Tibial nerve (tissue), 4 donors: Measurements from ENCODE around the gene ZWILCH.

ENCODE experiments used
- CTCF ChIP-seq, 5 experiments: fragments of 200-600 bp in 3 of 5; fragments of 450-650 bp in 2 of 5; sonication (generic) in 3 of 5; IDR thresholded peaks; one replicate each; pipeline ENCODE4 v1.5.1; 2016 to 2019; ENCODE audit warnings: antibody characterized with exemption in 5 of 5, mild to moderate bottlenecking in 3 of 5, moderate library complexity in 2 of 5
- EP300 ChIP-seq, 2 donors: sonication (generic); formaldehyde crosslinking; IDR thresholded peaks; one replicate each; pipeline ENCODE4 v1.6.1; 2017; ENCODE audit warnings: antibody characterized with exemption in 2 of 2, mild to moderate bottlenecking in 1 of 2
- POLR2A ChIP-seq, 2 donors: fragments of 450-650 bp; IDR thresholded peaks; one replicate each; pipeline ENCODE4 v1.6.1; 2017; ENCODE audit warnings: antibody characterized with exemption in 2 of 2, mild to moderate bottlenecking in 2 of 2, moderate library complexity in 2 of 2

GRCh38 chr15:66573719-66574595 lies 68.8 kb downstream of the ZWILCH start:
- TF ChIP-seq CTCF (IDR thresholded peaks at IDR 0.05) (no peak), POLR2A (IDR thresholded peaks at IDR 0.05) (no peak), EP300 (IDR thresholded peaks at IDR 0.05) (no peak)
